ENCODE measurements around the gene GNA15.

The GNA15 gene

DNA sequence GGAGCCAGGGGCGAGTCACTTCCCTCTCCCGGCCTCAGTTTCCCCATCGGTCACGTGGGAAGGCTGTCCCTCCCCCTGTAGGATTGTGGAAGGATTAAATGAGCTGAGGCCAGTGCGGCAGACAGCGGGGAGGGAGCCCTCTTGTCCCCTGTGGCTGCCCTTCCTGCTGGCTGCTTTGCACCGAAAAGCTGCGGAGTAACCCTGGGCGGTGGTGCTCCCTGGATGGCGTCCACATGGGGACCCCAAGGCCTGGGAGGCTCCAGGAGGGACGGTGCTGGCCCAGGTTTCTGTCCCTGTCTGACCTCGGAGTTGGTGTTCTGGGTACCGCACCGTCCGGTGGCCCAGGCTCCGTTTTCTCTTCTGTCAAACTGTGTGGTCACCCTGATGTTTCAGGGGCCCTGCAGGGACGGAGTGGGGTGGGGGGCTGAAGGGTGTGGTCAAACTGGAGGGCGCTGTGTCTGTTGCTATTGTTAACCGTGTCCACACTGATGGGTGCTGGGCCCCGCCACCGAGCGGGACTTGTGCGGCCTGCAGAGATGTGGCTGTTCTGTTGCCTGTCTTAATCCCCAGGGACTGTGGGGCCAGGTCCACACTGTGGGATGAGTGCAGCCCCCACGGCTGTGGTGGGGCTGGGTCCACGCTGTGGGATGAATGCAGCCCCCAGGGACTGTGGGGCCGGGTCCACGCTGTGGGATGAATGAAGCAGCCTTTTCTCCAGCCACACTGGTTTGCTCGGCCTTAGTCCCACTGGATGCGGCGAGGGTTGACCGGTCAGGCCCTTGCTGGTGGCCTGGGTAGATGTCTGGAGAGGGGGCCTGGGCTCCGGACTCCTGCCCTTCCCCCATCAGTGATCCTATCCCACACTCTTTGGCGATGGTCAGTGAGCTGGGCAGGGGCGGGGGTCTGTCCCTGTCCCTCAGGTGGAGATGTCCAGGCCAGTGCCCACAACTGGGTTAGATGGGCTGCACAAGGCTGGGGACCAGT, 34.8 kb upstream of the GNA15 start:
- TF ChIP-seq EZH2phosphoT487 (conservative IDR thresholded peaks at IDR 0.05; ENCODE audit: low read length): no peak
- TF ChIP-seq, protein P1, sequence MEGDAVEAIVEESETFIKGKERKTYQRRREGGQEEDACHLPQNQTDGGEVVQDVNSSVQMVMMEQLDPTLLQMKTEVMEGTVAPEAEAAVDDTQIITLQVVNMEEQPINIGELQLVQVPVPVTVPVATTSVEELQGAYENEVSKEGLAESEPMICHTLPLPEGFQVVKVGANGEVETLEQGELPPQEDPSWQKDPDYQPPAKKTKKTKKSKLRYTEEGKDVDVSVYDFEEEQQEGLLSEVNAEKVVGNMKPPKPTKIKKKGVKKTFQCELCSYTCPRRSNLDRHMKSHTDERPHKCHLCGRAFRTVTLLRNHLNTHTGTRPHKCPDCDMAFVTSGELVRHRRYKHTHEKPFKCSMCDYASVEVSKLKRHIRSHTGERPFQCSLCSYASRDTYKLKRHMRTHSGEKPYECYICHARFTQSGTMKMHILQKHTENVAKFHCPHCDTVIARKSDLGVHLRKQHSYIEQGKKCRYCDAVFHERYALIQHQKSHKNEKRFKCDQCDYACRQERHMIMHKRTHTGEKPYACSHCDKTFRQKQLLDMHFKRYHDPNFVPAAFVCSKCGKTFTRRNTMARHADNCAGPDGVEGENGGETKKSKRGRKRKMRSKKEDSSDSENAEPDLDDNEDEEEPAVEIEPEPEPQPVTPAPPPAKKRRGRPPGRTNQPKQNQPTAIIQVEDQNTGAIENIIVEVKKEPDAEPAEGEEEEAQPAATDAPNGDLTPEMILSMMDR (IDR thresholded peaks at IDR 0.05; ENCODE audit: insufficient read depth, low read length, poor library complexity, severe bottlenecking): no peak
- H3K9me3 ChIP-seq (ENCODE audit: insufficient read depth, low read length): no peaks in the 10 kb centered on the region
- H3F3A ChIP-seq (ENCODE audit: insufficient read depth): no peaks in the 10 kb centered on the region
- no peaks in the 10 kb centered on the region for H3K9me2 ChIP-seq (replicated peaks; ENCODE audit: insufficient read depth, low read length)
- no peak overlapping the region for H3K4me2 ChIP-seq (ENCODE audit: low read depth, low read length, poor library complexity, severe bottlenecking)
- no peaks in the 10 kb centered on the region for H3K27me3 ChIP-seq (ENCODE audit: low read length)
- no peak overlapping the region for H3K9ac ChIP-seq (ENCODE audit: low read length)
- no peaks in the 10 kb centered on the region for H4K20me1 ChIP-seq (ENCODE audit: low read depth, low read length)
- no peaks in the 10 kb centered on the region for H3K36me3 ChIP-seq (ENCODE audit: low read length)
- H3K27ac ChIP-seq (ENCODE audit: low read depth, low read length): no peak overlapping the region
- no peak overlapping the region for H3K4me3 ChIP-seq (ENCODE audit: insufficient read depth, low read length, poor library complexity, severe bottlenecking)
- H2AFZ ChIP-seq (ENCODE audit: low read depth, low read length, severe bottlenecking): no peak overlapping the region
- H3K79me2 ChIP-seq (ENCODE audit: insufficient read depth, low read length): no peaks in the 10 kb centered on the region

DNA sequence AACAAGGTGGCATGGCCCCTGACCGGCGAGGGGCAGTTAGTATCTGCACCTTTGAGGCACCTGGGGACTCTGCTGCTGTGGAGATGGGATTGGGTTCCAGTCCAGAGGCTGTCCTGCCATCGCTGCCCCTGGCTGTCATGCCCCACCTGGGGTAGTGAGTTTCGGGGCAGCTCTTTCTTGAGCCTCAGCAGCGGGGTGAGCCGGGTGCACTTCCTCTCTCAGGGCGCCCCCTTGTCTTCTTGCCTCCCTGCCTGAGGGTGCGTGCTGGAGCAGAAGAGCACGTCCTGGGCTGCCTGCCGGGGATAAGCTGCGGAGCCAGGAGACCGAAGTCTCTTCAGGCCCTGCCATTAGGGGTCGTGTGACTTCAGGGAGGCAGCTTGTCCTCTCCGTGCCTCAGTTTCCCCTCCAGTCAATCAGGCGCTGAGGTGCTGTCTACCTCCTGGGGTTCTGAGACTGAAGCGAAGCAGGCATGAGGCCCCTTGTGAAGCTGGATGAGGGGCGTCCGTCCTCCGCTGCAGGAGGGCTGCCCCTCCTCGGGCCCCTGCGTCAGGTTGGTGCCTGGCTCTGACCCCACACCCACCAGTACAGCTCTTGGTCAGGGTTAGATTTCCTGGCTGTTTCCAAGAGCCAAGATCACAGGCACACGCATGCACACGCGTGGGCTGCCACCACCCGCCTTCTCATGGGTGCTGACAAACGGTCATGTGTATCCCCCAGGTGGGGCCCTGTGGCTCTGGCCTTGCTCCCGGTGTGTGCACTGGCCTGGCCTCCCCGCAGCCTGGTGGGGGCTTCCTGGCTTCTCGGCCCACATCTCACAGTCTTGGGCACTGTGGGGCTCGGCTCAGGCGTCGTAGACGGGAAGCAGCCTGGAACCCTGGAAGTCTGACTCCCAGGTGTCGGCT, 33.3 kb upstream of the GNA15 start:
- no peak overlapping the region for H3K9ac ChIP-seq (ENCODE audit: low read length)
- no peak overlapping the region for H3K4me3 ChIP-seq (ENCODE audit: insufficient read depth, low read length, poor library complexity, severe bottlenecking)
- H3K27me3 ChIP-seq (ENCODE audit: low read length): no peaks in the 10 kb centered on the region
- H3K36me3 ChIP-seq (ENCODE audit: low read length): no peaks in the 10 kb centered on the region
- H3K79me2 ChIP-seq (ENCODE audit: insufficient read depth, low read length): no peaks in the 10 kb centered on the region
- no peak overlapping the region for H3K27ac ChIP-seq (ENCODE audit: low read depth, low read length)
- H4K20me1 ChIP-seq (ENCODE audit: low read depth, low read length): no peaks in the 10 kb centered on the region
- H2AFZ ChIP-seq (ENCODE audit: low read depth, low read length, severe bottlenecking): no peak overlapping the region
- H3F3A ChIP-seq (ENCODE audit: insufficient read depth): no peaks in the 10 kb centered on the region
- no peaks in the 10 kb centered on the region for H3K9me2 ChIP-seq (replicated peaks; ENCODE audit: insufficient read depth, low read length)
- no peak for TF ChIP-seq EZH2phosphoT487 (conservative IDR thresholded peaks at IDR 0.05; ENCODE audit: low read length)
- TF ChIP-seq, protein P1 (IDR thresholded peaks at IDR 0.05; ENCODE audit: insufficient read depth, low read length, poor library complexity, severe bottlenecking): no peak
- no peaks in the 10 kb centered on the region for H3K9me3 ChIP-seq (ENCODE audit: insufficient read depth, low read length)
- H3K4me2 ChIP-seq (ENCODE audit: low read depth, low read length, poor library complexity, severe bottlenecking): no peak overlapping the region

DNA sequence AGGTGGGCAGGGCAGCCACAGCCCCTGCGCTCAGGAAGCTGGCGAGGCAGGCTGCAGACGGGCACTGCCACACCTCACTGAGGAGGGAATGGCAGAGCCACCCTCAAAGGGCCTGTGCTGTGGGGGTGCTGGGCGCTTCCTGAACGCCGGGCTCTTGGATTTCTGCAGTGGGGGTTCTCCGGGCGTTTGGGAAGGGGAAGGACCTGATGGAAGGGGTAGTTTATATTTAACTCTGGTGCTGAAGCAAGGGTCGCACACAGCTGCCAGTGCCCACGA, 31.2 kb upstream of the GNA15 start:
- TF ChIP-seq EZH2phosphoT487 (conservative IDR thresholded peaks at IDR 0.05; ENCODE audit: low read length): no peak
- TF ChIP-seq, protein P1 (IDR thresholded peaks at IDR 0.05; ENCODE audit: insufficient read depth, low read length, poor library complexity, severe bottlenecking): no peak
- Histone ChIP-seq H4K20me1 (ENCODE audit: low read depth, low read length) (no peaks in the 10 kb centered on the region), H3K27me3 (ENCODE audit: low read length) (no peaks in the 10 kb centered on the region), H3K4me3 (ENCODE audit: insufficient read depth, low read length, poor library complexity, severe bottlenecking) (no peak overlapping the region), H3K36me3 (ENCODE audit: low read length) (no peaks in the 10 kb centered on the region), H3K79me2 (ENCODE audit: insufficient read depth, low read length) (no peaks in the 10 kb centered on the region), H3K9ac (ENCODE audit: low read length) (no peak overlapping the region), H3K9me2 (replicated peaks; ENCODE audit: insufficient read depth, low read length) (no peaks in the 10 kb centered on the region), H2AFZ (ENCODE audit: low read depth, low read length, severe bottlenecking) (no peak overlapping the region), H3K27ac (ENCODE audit: low read depth, low read length) (no peak overlapping the region), H3F3A (ENCODE audit: insufficient read depth) (no peaks in the 10 kb centered on the region), H3K4me2 (ENCODE audit: low read depth, low read length, poor library complexity, severe bottlenecking) (no peak overlapping the region), H3K9me3 (ENCODE audit: insufficient read depth, low read length) (no peaks in the 10 kb centered on the region)
